GM10266 (cell line): ENCODE measurements around the gene CCDC158.

Experiments used
- DNase-seq: peaks from one replicate; pipeline ENCODE4 v3.0.0; 2012; ENCODE audit errors: extremely low spot score
- TF ChIP-seq, protein P1 (sequence below): IDR thresholded peaks from 2 replicates; pipeline ENCODE4 v1.5.1; 2012; ENCODE audit warnings: mild to moderate bottlenecking, low read depth; ENCODE audit not compliant: control insufficient read depth, insufficient read depth; ENCODE audit errors: missing control alignments

Gene CCDC158

DNA sequence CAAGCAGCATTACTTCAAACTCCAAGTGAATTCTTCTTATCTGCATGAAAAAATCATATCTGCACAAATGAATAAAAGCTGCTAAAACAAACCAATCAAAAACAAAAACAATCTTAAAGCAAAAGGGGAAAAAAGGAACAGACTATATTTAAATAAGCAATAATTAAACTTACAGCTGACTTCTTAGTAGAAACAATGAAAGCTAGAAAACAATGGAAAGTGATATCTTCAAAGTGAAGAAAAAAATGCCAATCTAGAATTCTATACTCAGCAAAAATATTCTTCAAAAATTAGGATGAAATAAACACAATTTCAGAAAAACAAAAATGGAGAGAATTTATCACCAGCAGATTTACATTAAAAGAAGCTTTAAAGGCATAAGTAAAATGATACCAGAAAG, 94.4 kb downstream of the CCDC158 start:
- DNase-seq = no peak
- TF ChIP-seq, protein P1, sequence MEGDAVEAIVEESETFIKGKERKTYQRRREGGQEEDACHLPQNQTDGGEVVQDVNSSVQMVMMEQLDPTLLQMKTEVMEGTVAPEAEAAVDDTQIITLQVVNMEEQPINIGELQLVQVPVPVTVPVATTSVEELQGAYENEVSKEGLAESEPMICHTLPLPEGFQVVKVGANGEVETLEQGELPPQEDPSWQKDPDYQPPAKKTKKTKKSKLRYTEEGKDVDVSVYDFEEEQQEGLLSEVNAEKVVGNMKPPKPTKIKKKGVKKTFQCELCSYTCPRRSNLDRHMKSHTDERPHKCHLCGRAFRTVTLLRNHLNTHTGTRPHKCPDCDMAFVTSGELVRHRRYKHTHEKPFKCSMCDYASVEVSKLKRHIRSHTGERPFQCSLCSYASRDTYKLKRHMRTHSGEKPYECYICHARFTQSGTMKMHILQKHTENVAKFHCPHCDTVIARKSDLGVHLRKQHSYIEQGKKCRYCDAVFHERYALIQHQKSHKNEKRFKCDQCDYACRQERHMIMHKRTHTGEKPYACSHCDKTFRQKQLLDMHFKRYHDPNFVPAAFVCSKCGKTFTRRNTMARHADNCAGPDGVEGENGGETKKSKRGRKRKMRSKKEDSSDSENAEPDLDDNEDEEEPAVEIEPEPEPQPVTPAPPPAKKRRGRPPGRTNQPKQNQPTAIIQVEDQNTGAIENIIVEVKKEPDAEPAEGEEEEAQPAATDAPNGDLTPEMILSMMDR = no peak

DNA sequence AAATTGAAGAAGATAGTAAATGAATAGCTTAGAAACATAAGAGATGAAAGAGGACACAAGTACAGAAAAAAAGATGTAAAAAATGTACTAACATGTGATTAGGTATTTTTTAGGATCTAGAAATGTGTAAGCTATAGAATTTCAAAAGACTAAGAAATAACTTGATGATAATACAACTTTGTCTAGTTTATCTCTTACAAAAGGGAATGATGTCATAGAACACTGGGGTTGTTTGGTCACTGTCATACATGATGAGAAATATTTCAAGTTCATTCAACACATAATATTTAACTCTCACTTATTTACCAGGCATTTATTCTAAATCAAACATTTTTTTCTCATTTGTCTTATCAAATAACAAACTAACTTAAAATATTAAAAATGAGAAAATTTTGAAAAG, 95.9 kb downstream of the CCDC158 start:
- TF ChIP-seq, protein P1 = no peak

DNA sequence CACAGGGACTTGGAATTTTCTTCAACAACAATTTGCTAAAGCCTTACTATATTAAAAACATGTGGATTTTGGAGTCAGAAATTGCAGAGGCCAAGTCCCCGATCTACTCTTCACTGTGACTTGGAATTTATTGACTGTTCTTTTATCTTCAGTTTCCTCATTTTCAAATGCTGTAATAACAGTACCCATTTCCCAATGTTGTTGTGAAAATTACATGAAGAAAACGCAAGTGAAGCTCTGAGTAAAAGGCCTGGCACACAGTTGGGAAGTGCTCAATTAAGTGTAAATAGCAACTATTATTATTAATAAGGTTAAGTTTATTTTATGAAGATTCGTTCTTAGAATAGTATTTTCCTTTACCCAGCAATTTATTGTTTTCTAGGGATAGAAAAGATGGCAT, 98.7 kb downstream of the CCDC158 start:
- DNase-seq = no peak

More for the DNA sequence above, 95.9 kb downstream of the CCDC158 start:
- no peak for DNase-seq

DNA sequence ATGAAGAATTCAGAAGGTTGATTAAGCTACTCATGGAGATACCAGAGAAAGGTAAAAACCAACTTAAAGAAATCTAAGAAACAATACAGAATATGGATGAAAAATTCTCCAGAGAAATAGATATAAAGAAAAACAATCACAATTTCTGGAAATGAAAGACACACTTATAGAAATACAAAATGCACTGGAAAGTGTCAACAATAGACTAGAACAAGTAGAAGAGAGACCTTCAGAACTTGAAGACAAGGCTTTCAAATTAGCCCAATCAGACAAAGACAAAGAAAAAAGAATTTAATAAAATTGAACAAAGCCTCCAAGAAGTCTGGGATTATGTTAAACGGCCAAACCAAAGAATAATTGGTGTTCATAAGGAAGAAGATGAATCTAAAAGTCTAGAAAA, 104.8 kb downstream of the CCDC158 start:
- DNase-seq = no peak
- TF ChIP-seq, protein P1 = no peak

More for the DNA sequence above, 98.7 kb downstream of the CCDC158 start:
- TF ChIP-seq, protein P1 = no peak

DNA sequence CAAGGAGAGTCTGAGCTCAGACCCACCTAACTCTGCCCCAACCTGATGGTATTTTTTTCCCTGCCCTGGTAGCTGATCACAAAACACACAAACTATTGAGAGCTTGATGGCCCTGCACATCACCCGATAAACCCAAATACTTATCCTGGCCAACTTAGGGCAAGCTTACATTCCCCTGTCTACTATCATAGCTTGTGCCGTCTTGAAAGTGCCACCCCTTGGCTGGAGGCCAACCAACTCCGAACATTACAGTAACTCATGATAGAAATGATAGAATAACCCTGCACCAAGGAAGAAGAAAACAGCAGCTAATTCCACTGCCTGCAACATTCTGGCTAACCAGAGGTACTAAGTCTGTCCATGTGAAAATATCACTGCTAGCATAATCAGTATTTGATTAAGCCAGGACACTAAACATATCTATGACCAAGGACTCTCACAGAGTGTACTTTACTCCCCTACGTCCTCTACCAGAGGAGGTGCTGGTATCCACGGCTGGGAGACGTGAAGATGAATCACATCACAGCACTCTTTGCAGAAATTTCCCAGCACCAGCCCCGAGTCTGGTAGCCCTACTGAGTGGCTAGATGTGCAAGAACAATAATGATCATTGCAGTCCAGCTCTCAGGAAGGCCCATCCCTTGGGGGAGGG, 105.5 kb downstream of the CCDC158 start:
- no peak for DNase-seq
- TF ChIP-seq, protein P1 = no peak

DNA sequence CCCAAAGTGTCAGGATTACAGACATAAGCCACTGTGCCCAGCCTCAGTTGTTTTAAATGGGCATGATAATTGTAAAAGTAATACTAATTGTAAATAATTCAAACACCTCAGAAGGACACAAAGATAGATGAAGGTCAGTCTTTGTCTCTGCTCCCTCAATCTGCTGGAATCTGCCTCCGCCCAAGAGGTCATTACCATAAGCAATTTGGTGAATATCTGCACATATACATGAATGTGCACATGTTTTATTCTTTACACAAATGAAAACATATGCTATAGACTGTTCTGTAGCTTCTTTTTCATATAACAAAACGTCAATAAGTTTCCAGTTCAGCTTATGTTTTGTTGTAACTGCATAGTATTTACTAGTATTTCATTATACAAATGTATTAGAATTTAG, 107.4 kb downstream of the CCDC158 start:
- TF ChIP-seq, protein P1 = no peak
- DNase-seq = no peak

DNA sequence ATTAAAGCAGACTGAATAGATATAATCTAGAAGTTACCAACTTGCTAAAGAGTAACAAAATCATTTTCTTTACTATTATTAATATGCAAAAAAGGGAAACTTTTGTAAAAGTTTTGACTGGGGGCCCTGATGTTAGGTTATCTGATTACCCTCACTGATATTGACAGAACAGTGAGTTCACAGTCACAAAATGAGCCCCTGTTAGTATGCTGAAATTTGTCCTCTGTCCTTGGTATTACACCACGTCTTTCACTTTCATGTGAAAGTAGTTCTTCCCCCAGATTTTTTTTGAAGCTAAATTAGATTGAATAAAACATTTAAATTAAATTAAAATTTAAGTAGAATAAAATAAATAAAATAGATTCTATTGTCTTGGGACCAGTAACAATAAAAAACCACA, 108.5 kb downstream of the CCDC158 start:
- TF ChIP-seq, protein P1 = no peak
- no peak for DNase-seq
